Cardiac muscle cell (in vitro differentiated cells and primary cell): ENCODE results near the gene FCHO2. TPM values are rescaled to one million over a fixed set of nuclear protein-coding genes. Genes with fewer than 3 reads are reported as not detected.

Experiments used
- DNase-seq, 2 donors: peaks; one replicate each; pipeline versions ENCODE4 v3.0.0 to v3.0.0-alpha.2; 2010 to 2017; ENCODE audit warnings: low read depth in 1 of 2, low spot score in 1 of 2
- H3K27ac ChIP-seq: fragments of 200-600 bp; sonication (generic); 2 replicates; pipeline ENCODE4 v1.5.1; 2016
- H3K27me3 ChIP-seq: fragments of 200-600 bp; sonication (generic); 2 replicates; pipeline ENCODE4 v1.6.0; 2016; ENCODE audit warnings: control low read depth
- H3K36me3 ChIP-seq: fragments of 200-600 bp; sonication (generic); 2 replicates; pipeline ENCODE4 v1.5.1; 2016; ENCODE audit warnings: control low read depth
- H3K4me1 ChIP-seq: fragments of 200-600 bp; sonication (generic); 2 replicates; pipeline ENCODE4 v1.8.1; 2017; ENCODE audit warnings: low read depth, mild to moderate bottlenecking, mixed run types
- H3K4me3 ChIP-seq: fragments of 200-600 bp; sonication (generic); 2 replicates; pipeline ENCODE4 v1.5.1; 2016; ENCODE audit warnings: mild to moderate bottlenecking
- H3K9me3 ChIP-seq: fragments of 200-600 bp; sonication (generic); 2 replicates; pipeline ENCODE4 v1.5.1; 2017; ENCODE audit warnings: low read depth, mild to moderate bottlenecking, control low read depth
- polyA plus RNA-seq: library from polyadenylated mRNA; unstranded; fragments of >200 nt; fragmentation: Nextera tagmentation; extraction: Ambion mirVana; gene quantifications from 2 replicates; pipeline ENCODE4 v1.2.1, GENCODE V29; 2016
- total RNA-seq: library from RNA; depleted of rRNA; stranded (reverse); fragments of >200 nt; gene quantifications from 2 replicates; pipeline ENCODE4 v1.2.3, GENCODE V29; 2016
- TF ChIP-seq, protein P1 (sequence below): IDR thresholded peaks from 2 replicates; pipeline ENCODE4 v1.5.1; 2012; ENCODE audit warnings: low read depth, mild to moderate bottlenecking, low read length

Gene FCHO2
- total and polyA plus RNA-seq, 2 experiments from 2014 or later: 6.9 to 7.5 TPM

- TF ChIP-seq, protein P1, sequence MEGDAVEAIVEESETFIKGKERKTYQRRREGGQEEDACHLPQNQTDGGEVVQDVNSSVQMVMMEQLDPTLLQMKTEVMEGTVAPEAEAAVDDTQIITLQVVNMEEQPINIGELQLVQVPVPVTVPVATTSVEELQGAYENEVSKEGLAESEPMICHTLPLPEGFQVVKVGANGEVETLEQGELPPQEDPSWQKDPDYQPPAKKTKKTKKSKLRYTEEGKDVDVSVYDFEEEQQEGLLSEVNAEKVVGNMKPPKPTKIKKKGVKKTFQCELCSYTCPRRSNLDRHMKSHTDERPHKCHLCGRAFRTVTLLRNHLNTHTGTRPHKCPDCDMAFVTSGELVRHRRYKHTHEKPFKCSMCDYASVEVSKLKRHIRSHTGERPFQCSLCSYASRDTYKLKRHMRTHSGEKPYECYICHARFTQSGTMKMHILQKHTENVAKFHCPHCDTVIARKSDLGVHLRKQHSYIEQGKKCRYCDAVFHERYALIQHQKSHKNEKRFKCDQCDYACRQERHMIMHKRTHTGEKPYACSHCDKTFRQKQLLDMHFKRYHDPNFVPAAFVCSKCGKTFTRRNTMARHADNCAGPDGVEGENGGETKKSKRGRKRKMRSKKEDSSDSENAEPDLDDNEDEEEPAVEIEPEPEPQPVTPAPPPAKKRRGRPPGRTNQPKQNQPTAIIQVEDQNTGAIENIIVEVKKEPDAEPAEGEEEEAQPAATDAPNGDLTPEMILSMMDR: no peak
- DNase-seq: peak in 1 of 2 donors; percentile 60
- Histone ChIP-seq H3K4me1 (peaks cover 6% of the 10 kb centered on the region), H3K27me3 (no peaks in the 10 kb centered on the region), H3K27ac (no peak overlapping the region), H3K4me3 (no peak overlapping the region), H3K36me3 (no peaks in the 10 kb centered on the region), H3K9me3 (no peaks in the 10 kb centered on the region)
These were observed 73.3 kb downstream of the FCHO2 start for GRCh38 chr5:73028991-73029595.

DNA sequence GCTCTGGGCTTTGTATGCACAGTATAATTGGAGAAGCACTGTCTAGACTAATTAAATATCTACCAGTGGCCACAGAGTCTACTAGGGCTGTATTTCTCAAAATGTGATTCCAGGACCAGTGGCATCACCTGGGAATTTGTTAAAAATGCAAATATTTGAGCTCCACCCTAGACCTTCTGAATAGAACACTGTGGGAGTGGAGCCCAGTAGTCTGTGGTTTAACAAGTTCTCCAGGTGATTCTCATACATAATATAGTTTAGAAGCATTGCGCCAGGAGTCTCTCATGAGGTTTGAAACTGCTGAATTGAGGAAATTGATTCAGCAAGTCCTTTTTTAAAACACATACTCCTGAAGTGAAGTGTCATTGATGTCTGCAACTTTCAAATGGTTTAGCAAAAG is 74.7 kb downstream of the FCHO2 start:
- Histone ChIP-seq H3K4me1 (peaks cover 6% of the 10 kb centered on the region), H3K9me3 (no peaks in the 10 kb centered on the region), H3K27ac (peak overlapping the region; percentile 63), H3K36me3 (no peaks in the 10 kb centered on the region), H3K4me3 (no peak overlapping the region), H3K27me3 (no peaks in the 10 kb centered on the region)
- DNase-seq: no peak
- TF ChIP-seq, protein P1: no peak

DNA sequence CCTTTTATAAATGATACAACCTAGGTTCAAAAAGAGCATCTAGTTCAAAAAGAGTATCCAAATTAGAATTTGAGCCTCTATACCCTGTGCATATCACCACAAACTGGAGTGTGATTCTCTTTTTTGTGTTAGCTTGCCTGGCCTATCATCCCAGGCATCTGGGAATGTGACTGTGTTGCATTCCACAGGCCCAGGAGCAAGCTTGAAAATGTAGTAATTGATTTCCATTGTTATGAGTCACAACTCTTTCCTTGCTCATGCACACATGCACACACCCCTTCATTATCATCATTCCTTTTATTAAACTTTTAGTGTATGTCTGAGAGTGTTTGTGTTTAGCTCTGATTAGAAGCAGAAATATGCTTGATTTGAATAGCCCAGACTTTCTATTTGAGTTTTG is 75.2 kb downstream of the FCHO2 start:
- H3K27ac ChIP-seq: peak overlapping the region; percentile 63
- peak; percentile 39 to 76 for DNase-seq

GRCh38 chr5:73031839-73032238 is 76.0 kb downstream of the FCHO2 start:
- Histone ChIP-seq H3K27me3 (no peaks in the 10 kb centered on the region), H3K4me3 (no peak overlapping the region), H3K9me3 (no peaks in the 10 kb centered on the region), H3K27ac (no peak overlapping the region), H3K4me1 (peaks cover 6% of the 10 kb centered on the region), H3K36me3 (no peaks in the 10 kb centered on the region)
- peak; percentile 24 to 75 for DNase-seq
- TF ChIP-seq, protein P1: no peak

More for the DNA sequence above, 75.2 kb downstream of the FCHO2 start:
- H3K27me3 ChIP-seq: no peaks in the 10 kb centered on the region
- no peaks in the 10 kb centered on the region for H3K36me3 ChIP-seq
- peaks cover 6% of the 10 kb centered on the region for H3K4me1 ChIP-seq
- TF ChIP-seq, protein P1: no peak
- H3K4me3 ChIP-seq: no peak overlapping the region
- no peaks in the 10 kb centered on the region for H3K9me3 ChIP-seq

GRCh38 chr5:73032635-73033034 is 76.8 kb downstream of the FCHO2 start:
- no peaks in the 10 kb centered on the region for H3K9me3 ChIP-seq
- TF ChIP-seq, protein P1: no peak
- H3K4me3 ChIP-seq: no peak overlapping the region
- no peak for DNase-seq
- H3K36me3 ChIP-seq: no peaks in the 10 kb centered on the region
- no peaks in the 10 kb centered on the region for H3K27me3 ChIP-seq
- H3K27ac ChIP-seq: no peak overlapping the region
- peaks cover 6% of the 10 kb centered on the region for H3K4me1 ChIP-seq
